Left renal cortex interstitium (tissue), 4 donors: ENCODE results near the gene OR6Y1. TPM values are rescaled to one million over a fixed set of nuclear protein-coding genes. Genes with fewer than 3 reads are reported as not detected.

Experiments
- DNase-seq, 4 donors: peaks; one replicate each; pipeline ENCODE4 v3.0.0-alpha.2; 2013; ENCODE audit warnings: low read depth in 4 of 4, low spot score in 2 of 4, missing footprints in 1 of 4
- polyA plus RNA-seq, 4 donors: library from polyadenylated mRNA; unstranded; fragments of 120-200 nt; gene quantifications; one replicate each; pipeline ENCODE4 v1.2.1, GENCODE V29; 2013; ENCODE audit not compliant: insufficient read length in 4 of 4

The OR6Y1 gene
- polyA plus RNA-seq, 4 donors: not detected

- DNase-seq: no peak
Measured at GRCh38 chr1:158507511-158507910, 46.7 kb downstream of the OR6Y1 start.

GRCh38 chr1:158506369-158506987 is 47.7 kb downstream of the OR6Y1 start:
- no peak for DNase-seq

- no peak for DNase-seq
Measured at GRCh38 chr1:158496374-158496773, 57.8 kb downstream of the OR6Y1 start.

- no peak for DNase-seq
Measured at GRCh38 chr1:158494796-158495195, 59.4 kb downstream of the OR6Y1 start.

Other genes starting within 250 kb of the OR6Y1 start
- gene CD1B, start 222.9 kb downstream of the OR6Y1 start, polyA plus RNA-seq: not detected
- gene CD1E, start 200.5 kb downstream of the OR6Y1 start, polyA plus RNA-seq: under 1 TPM in 1 of 4 donors, not detected in 3; 0.13 TPM
- gene OR10T2, start 154.9 kb downstream of the OR6Y1 start, polyA plus RNA-seq: not detected
- under 1 TPM in 1 of 4 donors, not detected in 3; 0.05 TPM for gene OR10K2, start 128.2 kb downstream of the OR6Y1 start, polyA plus RNA-seq
- under 1 TPM in 1 of 4 donors, not detected in 3; 0.05 TPM for gene OR10K1, start 92.6 kb downstream of the OR6Y1 start, polyA plus RNA-seq
- not detected for gene OR10R2, start 82.2 kb downstream of the OR6Y1 start, polyA plus RNA-seq
- not detected for gene OR6P1, start 16.2 kb upstream of the OR6Y1 start, polyA plus RNA-seq
- not detected for gene OR10X1, start 25.5 kb upstream of the OR6Y1 start, polyA plus RNA-seq
- gene OR10Z1, start 50.9 kb upstream of the OR6Y1 start, polyA plus RNA-seq: under 1 TPM; 0.05 to 0.10 (median 0.06) TPM
- gene SPTA1, start 132.3 kb upstream of the OR6Y1 start, polyA plus RNA-seq: 1 to 10 TPM; 1.1 to 5.9 (median 1.8) TPM
- not detected for gene OR6K2, start 146.2 kb upstream of the OR6Y1 start, polyA plus RNA-seq
- gene OR6K3, start 166.3 kb upstream of the OR6Y1 start, polyA plus RNA-seq: under 1 TPM in 3 of 4 donors, not detected in 1; 0.07 to 0.14 (median 0.08) TPM
- gene OR6K6, start 200.3 kb upstream of the OR6Y1 start, polyA plus RNA-seq: not detected
- gene OR6N1, start 217.8 kb upstream of the OR6Y1 start, polyA plus RNA-seq: under 1 TPM in 1 of 4 donors, not detected in 3; 0.06 TPM
- gene OR6N2, start 226.8 kb upstream of the OR6Y1 start, polyA plus RNA-seq: not detected